Activated naive CD8-positive, alpha-beta T cell treated with anti-CD3 and anti-CD28 coated beads, Interleukin-2, amount 10 ng/mL, durations not matched to agents 7 days and 5 days (primary cell): ENCODE measurements around the gene TEP1. TPM values are rescaled to one million over a fixed set of nuclear protein-coding genes. Genes with fewer than 3 reads are reported as not detected.
A peak's percentile ranks its signal among the peaks of the same experiment; 100 is the strongest.

Experiments used
- ATAC-seq: fragments of 150-1000 bp; cut with Tn5 transposase; one replicate; pipeline ENCODE4 v1.10.0; 2021; ENCODE audit warnings: low read depth, moderate library complexity
- POLR2A ChIA-PET: fragments of 350-600 bp; sonication (Branson Sonifier 250); formaldehyde crosslinking; loops from one replicate; lab custom pipeline; 2021; ENCODE audit warnings: antibody characterized with exemption; lab: Charles Lee
- DNase-seq: peaks from one replicate; pipeline ENCODE4 v3.0.0; 2021
- H3K27ac Mint-ChIP-seq: one replicate; pipeline ENCODE4 v1.8.0; 2022; ENCODE audit warnings: mild to moderate bottlenecking, mixed read lengths
- H3K27me3 Mint-ChIP-seq: one replicate; pipeline ENCODE4 v1.8.0; 2022; ENCODE audit warnings: mild to moderate bottlenecking, moderate library complexity, mixed read lengths
- H3K36me3 Mint-ChIP-seq: one replicate; pipeline ENCODE4 v1.8.0; 2021; ENCODE audit warnings: mild to moderate bottlenecking, mixed read lengths
- H3K4me1 Mint-ChIP-seq: one replicate; pipeline ENCODE4 v1.8.0; 2021; ENCODE audit warnings: mixed read lengths
- H3K4me3 Mint-ChIP-seq: one replicate; pipeline ENCODE4 v1.8.0; 2022; ENCODE audit warnings: mild to moderate bottlenecking, moderate library complexity, mixed read lengths
- H3K9me3 Mint-ChIP-seq: one replicate; pipeline ENCODE4 v1.8.0; 2021; ENCODE audit warnings: mixed read lengths
- total RNA-seq, 2 experiments: library from RNA; stranded (reverse); gene quantifications; one replicate each; pipeline ENCODE4 v1.2.3, GENCODE V29; 2021

TEP1 gene
- total RNA-seq, 2 experiments from 2014 or later: 57.9 to 68.3 TPM

DNA sequence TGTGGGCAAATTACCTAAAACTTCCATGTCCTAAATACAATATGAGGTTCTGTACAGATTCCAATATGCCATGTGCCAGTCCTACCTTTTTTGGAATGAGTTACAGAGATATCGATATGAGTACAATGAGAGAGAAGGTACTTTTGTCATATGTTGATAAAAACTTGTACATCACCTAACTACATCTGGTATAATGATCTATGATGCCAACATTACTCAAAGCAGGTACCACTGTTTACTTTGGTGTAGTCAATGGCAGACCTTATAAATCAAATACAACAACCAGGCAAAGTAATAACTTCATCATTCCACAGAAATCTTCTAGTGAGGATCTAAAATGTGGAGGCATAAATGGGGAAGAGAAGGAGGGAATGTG, 12.7 kb downstream of the TEP1 start:
- POLR2A ChIA-PET: no interaction called here
- no peak for DNase-seq
- peaks cover 16% of the 10 kb centered on the region for H3K4me1 Mint-ChIP-seq
- H3K9me3 Mint-ChIP-seq: no peaks in the 10 kb centered on the region
- no peak for ATAC-seq
- peak overlapping the region; percentile 42 for H3K27ac Mint-ChIP-seq
- no peaks in the 10 kb centered on the region for H3K27me3 Mint-ChIP-seq
- peaks cover 42% of the 10 kb centered on the region for H3K36me3 Mint-ChIP-seq
- H3K4me3 Mint-ChIP-seq: no peak overlapping the region

DNA sequence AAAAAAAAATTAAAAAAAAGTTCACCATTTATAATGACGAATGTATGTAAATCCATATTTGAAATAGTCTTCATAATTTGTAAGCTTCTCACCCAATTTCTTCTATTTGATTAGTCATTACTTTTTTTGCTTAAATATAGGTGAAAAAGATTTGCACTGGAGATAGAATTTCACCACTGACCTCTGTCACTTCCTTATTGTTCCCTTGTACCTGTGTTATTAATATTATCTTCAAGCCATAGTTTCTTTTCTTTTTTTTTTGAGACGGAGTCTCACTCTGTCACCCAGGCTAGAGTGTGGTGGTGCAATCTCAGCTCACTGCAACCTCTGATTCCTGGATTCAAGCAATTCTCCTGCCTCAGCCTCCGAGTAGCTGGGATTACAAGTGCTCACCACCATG, 15.8 kb downstream of the TEP1 start:
- ATAC-seq (no peak), DNase-seq (no peak)
- Mint-ChIP-seq H3K27me3 (no peaks in the 10 kb centered on the region), H3K9me3 (no peaks in the 10 kb centered on the region), H3K4me1 (peaks cover 12% of the 10 kb centered on the region), H3K36me3 (peaks cover 25% of the 10 kb centered on the region), H3K27ac (no peak overlapping the region), H3K4me3 (no peak overlapping the region)
- POLR2A ChIA-PET: no interaction called here

DNA sequence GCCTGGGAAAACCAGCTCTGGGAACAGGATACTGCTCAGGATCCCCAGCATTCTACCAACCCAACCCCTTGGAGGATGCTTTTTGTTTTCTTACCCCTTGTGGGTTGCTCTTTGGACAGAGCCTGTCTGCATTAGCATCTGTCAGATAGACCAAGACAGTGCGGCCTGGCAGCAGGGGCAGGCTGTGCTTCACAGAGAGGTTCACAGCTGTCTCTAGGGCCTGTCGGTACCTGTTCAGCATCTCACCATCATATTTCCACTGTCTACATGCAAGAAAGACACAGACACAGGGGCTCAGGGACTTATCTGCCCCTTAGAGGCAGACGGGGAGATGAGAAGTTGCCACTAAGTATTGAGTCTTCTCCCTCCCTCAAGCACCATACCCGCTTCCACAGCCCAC, 21.8 kb downstream of the TEP1 start:
- Mint-ChIP-seq H3K9me3 (no peaks in the 10 kb centered on the region), H3K27ac (no peak overlapping the region), H3K36me3 (peaks cover 21% of the 10 kb centered on the region), H3K27me3 (no peaks in the 10 kb centered on the region), H3K4me3 (no peak overlapping the region), H3K4me1 (peaks cover 4% of the 10 kb centered on the region)
- ATAC-seq (no peak), DNase-seq (no peak)
- POLR2A ChIA-PET: no interaction called here

DNA sequence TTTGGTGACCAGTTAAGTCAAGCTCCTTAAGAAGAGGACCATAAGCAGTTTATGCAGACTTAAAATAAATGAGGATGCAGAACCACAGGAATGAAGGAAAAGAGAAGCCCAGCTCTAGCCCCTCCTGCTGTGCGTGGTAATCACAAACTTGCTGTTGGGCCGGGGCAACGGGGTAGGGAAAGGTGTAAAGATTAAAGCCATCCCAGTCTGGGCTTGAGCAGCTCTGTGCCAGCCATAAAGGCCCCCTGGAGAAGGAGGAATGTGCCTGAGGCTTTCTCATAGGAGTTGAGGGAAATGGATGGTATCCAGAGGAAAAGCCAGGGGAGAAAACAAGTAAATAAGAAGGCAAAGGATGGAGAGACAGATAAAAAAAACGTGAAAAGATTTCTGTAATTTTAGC, 25.1 kb downstream of the TEP1 start:
- POLR2A ChIA-PET: no interaction called here
- Mint-ChIP-seq H3K36me3 (peaks cover 23% of the 10 kb centered on the region), H3K9me3 (no peaks in the 10 kb centered on the region), H3K27ac (no peak overlapping the region), H3K4me1 (peaks cover 4% of the 10 kb centered on the region), H3K4me3 (no peak overlapping the region), H3K27me3 (no peaks in the 10 kb centered on the region)
- no peak for ATAC-seq
- no peak for DNase-seq

DNA sequence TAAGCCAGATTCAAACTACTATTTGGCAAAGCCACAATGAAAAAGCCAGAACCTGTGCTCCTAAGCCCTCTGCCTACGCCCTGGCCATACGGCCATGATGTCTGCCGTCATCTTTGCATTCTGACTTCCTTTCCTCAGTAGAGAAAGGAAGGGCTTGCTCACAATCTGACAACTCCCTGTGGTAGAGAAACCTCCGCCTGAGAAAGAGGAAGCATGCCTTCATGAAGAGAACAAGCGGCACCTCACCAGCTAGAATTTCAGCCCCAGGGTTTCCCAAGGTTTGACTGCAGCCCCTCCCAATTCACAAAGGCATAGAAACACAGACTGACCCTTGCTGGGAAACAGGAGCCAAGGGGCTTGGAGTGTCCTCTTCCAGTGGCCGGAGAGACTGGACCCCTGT, 25.7 kb downstream of the TEP1 start:
- H3K9me3 Mint-ChIP-seq: no peaks in the 10 kb centered on the region
- no peak for DNase-seq
- no peak overlapping the region for H3K27ac Mint-ChIP-seq
- POLR2A ChIA-PET: no interaction called here
- ATAC-seq: no peak
- H3K4me1 Mint-ChIP-seq: peaks cover 4% of the 10 kb centered on the region
- peaks cover 23% of the 10 kb centered on the region for H3K36me3 Mint-ChIP-seq
- no peak overlapping the region for H3K4me3 Mint-ChIP-seq
- H3K27me3 Mint-ChIP-seq: no peaks in the 10 kb centered on the region

DNA sequence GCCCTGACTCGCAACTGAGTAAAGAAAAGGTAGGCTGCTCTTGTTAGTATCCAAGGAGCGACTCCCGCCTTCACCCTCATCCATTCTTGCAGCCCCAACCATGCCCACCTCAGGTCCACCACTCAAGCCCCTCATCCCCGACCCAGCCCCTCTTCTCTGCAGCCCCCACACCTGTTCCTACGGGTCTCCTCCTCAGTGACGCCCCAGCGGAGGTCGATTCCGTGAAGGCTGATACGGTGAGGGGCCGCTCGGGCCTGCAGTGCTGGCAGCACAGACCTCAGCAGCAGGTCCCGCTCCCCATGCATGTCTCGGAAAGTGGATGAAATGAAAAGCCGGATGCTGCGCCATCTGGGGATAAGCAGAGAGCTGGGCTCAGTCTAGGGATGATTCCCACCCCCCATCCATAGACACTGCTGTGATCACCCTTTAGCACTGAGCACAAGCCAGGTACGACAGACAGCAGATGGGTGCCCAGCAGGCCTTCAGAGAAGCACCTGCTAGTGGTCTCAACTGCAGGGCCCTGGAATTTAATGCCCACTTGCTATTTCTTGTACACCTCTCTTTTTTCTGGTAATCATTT, 26.9 kb downstream of the TEP1 start:
- no peaks in the 10 kb centered on the region for H3K9me3 Mint-ChIP-seq
- H3K27ac Mint-ChIP-seq: no peak overlapping the region
- no peaks in the 10 kb centered on the region for H3K27me3 Mint-ChIP-seq
- peaks cover 27% of the 10 kb centered on the region for H3K36me3 Mint-ChIP-seq
- no peak for ATAC-seq
- no peak overlapping the region for H3K4me3 Mint-ChIP-seq
- DNase-seq: no peak
- peaks cover 6% of the 10 kb centered on the region for H3K4me1 Mint-ChIP-seq
- POLR2A ChIA-PET: no interaction called here

DNA sequence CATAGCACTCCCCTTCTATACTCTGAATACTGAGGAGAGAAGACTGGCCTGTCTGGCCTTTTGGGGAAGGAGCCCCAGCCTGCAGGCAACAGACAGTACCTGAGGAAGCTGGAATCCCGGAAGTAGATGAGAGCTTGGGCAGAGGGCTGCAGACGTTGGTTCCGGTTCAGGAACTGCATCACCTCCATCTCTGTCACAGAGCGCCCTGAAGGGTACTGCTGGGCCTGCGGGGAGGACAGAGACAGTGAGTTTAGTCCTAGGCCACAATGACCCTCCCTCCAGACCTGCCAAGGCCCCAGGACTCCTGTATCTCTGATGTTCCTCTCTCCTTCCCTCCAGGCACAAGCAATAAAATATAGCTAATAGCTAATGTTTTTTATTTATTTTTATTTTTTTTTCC, 28.4 kb downstream of the TEP1 start:
- no peak for DNase-seq
- Mint-ChIP-seq H3K4me3 (no peak overlapping the region), H3K27ac (no peak overlapping the region), H3K27me3 (no peaks in the 10 kb centered on the region), H3K36me3 (peaks cover 28% of the 10 kb centered on the region), H3K4me1 (peaks cover 6% of the 10 kb centered on the region), H3K9me3 (no peaks in the 10 kb centered on the region)
- ATAC-seq: no peak
- POLR2A ChIA-PET: interaction anchor here (0.7 kb wide), 1 partner anchor 8 kb away, joined by 3 read pairs; no protein-coding TSS in a partner anchor

DNA sequence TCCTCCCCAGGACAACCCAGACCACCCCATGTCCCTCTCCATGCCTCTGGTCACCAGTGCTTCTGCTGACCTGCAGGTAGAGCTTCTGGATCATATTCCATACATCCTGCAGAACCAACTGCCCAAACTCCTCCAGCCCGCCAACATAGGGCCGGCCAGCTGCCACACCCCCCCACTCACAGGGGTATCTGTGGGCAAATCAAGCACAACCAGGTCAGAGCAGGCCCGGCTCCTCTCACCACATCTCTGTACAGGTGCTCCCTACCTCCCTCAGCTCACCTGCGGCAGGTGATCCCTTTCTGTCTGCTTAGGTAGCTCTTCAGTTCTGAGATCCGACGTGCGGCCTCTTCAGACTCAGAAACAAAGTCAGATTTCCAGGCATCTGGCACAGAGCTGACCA, 29.0 kb downstream of the TEP1 start:
- Mint-ChIP-seq H3K4me1 (peaks cover 2% of the 10 kb centered on the region), H3K36me3 (peaks cover 29% of the 10 kb centered on the region), H3K27ac (no peak overlapping the region), H3K9me3 (no peaks in the 10 kb centered on the region), H3K27me3 (no peaks in the 10 kb centered on the region), H3K4me3 (no peak overlapping the region)
- DNase-seq (no peak), ATAC-seq (no peak)
- POLR2A ChIA-PET: no interaction called here

DNA sequence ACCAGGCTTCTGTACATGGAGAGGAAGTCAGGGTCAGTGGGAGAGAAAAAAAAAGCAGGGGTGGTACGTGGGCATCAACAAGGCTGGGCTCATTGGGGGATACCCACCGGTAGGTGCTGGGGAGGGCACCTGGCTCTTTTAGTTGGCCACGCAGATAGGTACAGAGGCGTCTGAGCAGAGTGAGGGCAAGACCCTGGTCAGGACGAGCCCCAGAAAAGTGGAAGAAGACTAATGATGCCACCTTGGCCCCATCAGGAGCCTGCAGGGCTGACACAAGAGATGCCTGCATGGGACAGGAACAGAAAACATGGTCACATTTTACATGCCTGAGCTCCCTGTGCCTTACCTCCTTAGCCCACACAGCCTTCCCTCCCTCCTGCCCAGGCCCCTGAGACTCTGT, 29.7 kb downstream of the TEP1 start:
- ATAC-seq (no peak), DNase-seq (no peak)
- Mint-ChIP-seq H3K4me1 (peaks cover 2% of the 10 kb centered on the region), H3K9me3 (no peaks in the 10 kb centered on the region), H3K36me3 (peaks cover 26% of the 10 kb centered on the region), H3K27ac (no peak overlapping the region), H3K4me3 (no peak overlapping the region), H3K27me3 (no peaks in the 10 kb centered on the region)
- POLR2A ChIA-PET: no interaction called here

DNA sequence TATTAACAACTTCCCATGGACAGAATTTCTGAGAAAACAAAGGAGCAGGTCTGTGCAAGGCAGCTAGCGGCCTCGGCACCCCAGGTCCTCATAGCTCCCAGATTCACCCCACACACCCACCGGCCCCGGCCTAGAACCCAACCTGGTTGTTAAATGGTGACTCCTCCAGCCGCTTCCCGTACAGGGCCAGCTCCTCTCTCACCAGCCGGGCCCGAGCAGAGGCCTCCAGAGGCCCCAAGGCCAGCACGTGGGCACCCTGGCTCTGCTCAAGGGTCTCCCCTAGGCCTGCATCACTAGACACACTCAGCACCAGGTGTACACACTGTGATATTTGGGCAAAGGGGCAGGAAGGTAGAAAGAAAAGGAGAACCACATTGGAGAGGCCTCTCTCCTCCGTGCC, 30.3 kb downstream of the TEP1 start:
- POLR2A ChIA-PET: no interaction called here
- peaks cover 2% of the 10 kb centered on the region for H3K4me1 Mint-ChIP-seq
- DNase-seq (no peak), ATAC-seq (no peak)
- no peak overlapping the region for H3K27ac Mint-ChIP-seq
- no peaks in the 10 kb centered on the region for H3K27me3 Mint-ChIP-seq
- no peak overlapping the region for H3K4me3 Mint-ChIP-seq
- H3K9me3 Mint-ChIP-seq: no peaks in the 10 kb centered on the region
- H3K36me3 Mint-ChIP-seq: peaks cover 23% of the 10 kb centered on the region

DNA sequence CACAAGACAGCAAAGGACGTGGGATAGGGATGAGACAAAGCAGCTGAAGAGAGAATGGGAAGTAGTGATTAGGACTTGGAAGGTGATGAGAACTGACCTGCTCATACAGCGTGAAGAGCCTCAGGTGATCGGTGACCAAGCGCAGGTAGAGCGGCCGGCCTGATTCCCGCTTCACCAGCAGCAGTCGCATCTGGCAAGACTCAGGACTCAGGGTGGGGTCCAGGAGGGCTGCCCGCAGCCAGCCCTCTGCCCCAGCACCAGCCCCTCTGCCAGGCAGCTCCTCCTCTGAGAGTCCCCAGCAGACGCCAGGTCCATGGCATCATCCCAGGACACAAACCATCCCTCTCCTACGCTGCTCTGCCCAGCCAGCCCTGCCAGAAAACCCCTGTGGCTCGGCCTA, 30.8 kb downstream of the TEP1 start:
- H3K27me3 Mint-ChIP-seq: no peaks in the 10 kb centered on the region
- ATAC-seq (no peak), DNase-seq (no peak)
- peaks cover 2% of the 10 kb centered on the region for H3K4me1 Mint-ChIP-seq
- H3K36me3 Mint-ChIP-seq: peaks cover 22% of the 10 kb centered on the region
- H3K4me3 Mint-ChIP-seq: no peak overlapping the region
- H3K27ac Mint-ChIP-seq: no peak overlapping the region
- no peaks in the 10 kb centered on the region for H3K9me3 Mint-ChIP-seq
- POLR2A ChIA-PET: no interaction called here

DNA sequence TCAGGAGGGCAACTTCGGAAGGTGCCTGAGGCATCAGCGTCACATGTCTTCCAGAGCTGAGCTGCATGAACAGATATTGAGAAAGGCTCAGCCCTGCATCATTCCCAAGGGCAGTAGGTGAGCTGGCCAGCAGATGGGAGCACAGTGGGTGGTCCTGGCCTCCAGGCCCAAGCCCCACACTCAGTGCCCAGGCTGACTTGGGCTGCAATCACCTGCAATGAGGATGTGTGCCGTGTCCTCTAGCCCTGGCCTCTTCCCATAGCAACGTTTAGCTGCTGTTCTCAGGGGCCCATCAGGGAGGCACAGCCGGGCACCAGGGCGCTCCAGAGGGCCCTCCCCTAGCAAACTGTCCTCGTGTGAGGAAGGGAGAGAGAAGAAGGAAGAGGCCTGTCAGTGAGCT, 32.0 kb downstream of the TEP1 start:
- Mint-ChIP-seq H3K4me1 (peaks cover 2% of the 10 kb centered on the region), H3K9me3 (no peaks in the 10 kb centered on the region), H3K27me3 (no peaks in the 10 kb centered on the region), H3K27ac (no peak overlapping the region), H3K4me3 (no peak overlapping the region), H3K36me3 (peaks cover 25% of the 10 kb centered on the region)
- no peak for DNase-seq
- no peak for ATAC-seq
- POLR2A ChIA-PET: no interaction called here

DNA sequence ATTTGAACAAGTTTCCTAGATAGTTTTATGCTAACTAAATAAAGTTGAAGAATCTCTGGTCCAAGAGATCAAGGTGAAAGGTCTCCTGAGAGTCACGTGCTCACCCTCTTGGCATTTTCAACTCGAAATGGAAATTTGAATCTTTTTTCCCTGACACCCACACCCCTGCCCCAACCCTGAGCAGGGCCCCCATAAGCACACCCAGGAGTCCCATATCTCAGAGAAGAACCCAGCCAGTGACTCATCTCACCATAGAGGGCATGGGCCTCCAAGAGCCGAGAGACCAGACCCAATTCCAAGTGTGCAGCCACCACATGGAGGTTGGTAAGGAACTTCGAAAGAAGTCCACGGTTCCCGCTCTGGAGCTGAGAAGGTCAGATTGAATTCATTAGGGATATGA, 32.6 kb downstream of the TEP1 start:
- ATAC-seq: no peak
- POLR2A ChIA-PET: no interaction called here

DNA sequence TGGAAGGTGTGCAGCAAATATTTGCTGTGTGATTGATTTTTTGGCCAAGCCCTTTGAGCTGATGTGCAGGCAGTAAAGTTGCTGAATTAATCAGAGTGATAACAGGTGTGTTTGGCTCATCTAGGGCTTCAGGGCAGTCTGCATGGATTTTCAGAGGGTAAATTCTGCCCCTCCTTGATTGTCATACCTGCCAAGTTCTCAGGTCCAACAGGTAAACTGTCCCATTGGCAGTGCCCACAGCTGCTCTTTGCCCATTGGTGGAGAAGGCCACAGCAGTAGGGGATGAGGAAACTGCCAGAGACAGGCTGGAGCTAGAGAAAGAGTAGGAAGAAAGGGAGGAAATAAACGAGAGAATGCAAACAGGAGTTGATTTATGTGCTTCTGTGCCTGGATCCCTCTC, 33.6 kb downstream of the TEP1 start:
- Mint-ChIP-seq H3K36me3 (peaks cover 28% of the 10 kb centered on the region), H3K9me3 (no peaks in the 10 kb centered on the region), H3K4me1 (peaks cover 2% of the 10 kb centered on the region), H3K27me3 (no peaks in the 10 kb centered on the region), H3K4me3 (no peak overlapping the region), H3K27ac (no peak overlapping the region)
- DNase-seq: no peak
- ATAC-seq: no peak
- POLR2A ChIA-PET: no interaction called here

More for the DNA sequence above, 32.6 kb downstream of the TEP1 start:
- Mint-ChIP-seq H3K9me3 (no peaks in the 10 kb centered on the region), H3K4me3 (no peak overlapping the region), H3K36me3 (peaks cover 24% of the 10 kb centered on the region), H3K4me1 (peaks cover 2% of the 10 kb centered on the region), H3K27me3 (no peaks in the 10 kb centered on the region), H3K27ac (no peak overlapping the region)
- no peak for DNase-seq

DNA sequence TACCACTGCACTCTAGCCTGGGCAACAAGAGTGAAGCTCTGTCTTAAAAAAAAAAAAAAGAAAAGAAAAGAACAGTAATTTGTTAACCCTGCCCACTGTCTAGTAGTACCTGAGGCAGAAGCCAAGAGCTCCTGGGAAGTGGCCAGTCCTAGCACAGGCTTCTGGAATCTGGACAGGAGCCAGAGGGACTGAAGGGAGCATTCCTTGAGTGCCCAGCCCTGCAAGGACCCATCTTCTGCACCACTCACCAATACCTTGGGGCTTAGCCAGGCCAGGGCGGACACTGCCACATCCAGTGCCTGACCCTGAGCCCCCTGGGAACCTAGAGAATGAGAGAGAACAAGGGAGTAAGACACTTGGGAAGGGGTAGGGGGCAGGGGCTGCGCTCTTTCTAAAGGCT, 36.1 kb downstream of the TEP1 start:
- Mint-ChIP-seq H3K4me3 (no peak overlapping the region), H3K9me3 (no peaks in the 10 kb centered on the region), H3K4me1 (peaks cover 1% of the 10 kb centered on the region), H3K36me3 (peaks cover 27% of the 10 kb centered on the region), H3K27ac (no peak overlapping the region), H3K27me3 (no peaks in the 10 kb centered on the region)
- POLR2A ChIA-PET: interaction anchor here (0.7 kb wide), 1 partner anchor 8 kb away, joined by 3 read pairs; no protein-coding TSS in a partner anchor
- no peak for ATAC-seq
- no peak for DNase-seq
